RWPE2 (cell line): ENCODE measurements around the gene HNRNPA2B1.

Experiments
- ATAC-seq: fragments of 200-7000 bp; cut with Tn5 transposase; 3 replicates; pipeline ENCODE4 v1.9.1; 2021; ENCODE audit warnings: low read depth
- DNase-seq: peaks from one replicate; pipeline ENCODE4 v3.0.0-alpha.2; 2020; ENCODE audit warnings: low spot score
- H3K27ac ChIP-seq: fragments of 450-650 bp; 2 replicates; pipeline ENCODE4 v1.5.1; 2017; ENCODE audit warnings: mild to moderate bottlenecking; ENCODE audit not compliant: poor library complexity, severe bottlenecking
- H3K27me3 ChIP-seq: fragments of 250-450 bp; sonication (Bioruptor Pico); 2 replicates; pipeline ENCODE4 v1.5.1; 2021; ENCODE audit warnings: mild to moderate bottlenecking, moderate library complexity; ENCODE audit not compliant: insufficient read depth, poor library complexity, severe bottlenecking
- H3K36me3 ChIP-seq: fragments of 250-450 bp; sonication (Bioruptor Pico); 2 replicates; pipeline ENCODE4 v1.5.1; 2020; ENCODE audit warnings: low read depth, mild to moderate bottlenecking, moderate library complexity
- H3K4me1 ChIP-seq: fragments of 250-450 bp; sonication (Bioruptor Pico); 2 replicates; pipeline ENCODE4 v1.5.1; 2021; ENCODE audit warnings: mild to moderate bottlenecking, moderate library complexity; ENCODE audit not compliant: insufficient read depth, poor library complexity, severe bottlenecking
- H3K4me3 ChIP-seq: fragments of 250-450 bp; sonication (Bioruptor Pico); 2 replicates; pipeline ENCODE4 v1.5.1; 2021; ENCODE audit warnings: mild to moderate bottlenecking, moderate library complexity; ENCODE audit not compliant: severe bottlenecking
- H3K9me3 ChIP-seq: fragments of 250-450 bp; sonication (Bioruptor Pico); 2 replicates; pipeline ENCODE4 v1.5.1; 2021; ENCODE audit warnings: mild to moderate bottlenecking, moderate library complexity; ENCODE audit not compliant: severe bottlenecking
- TF ChIP-seq, protein P1 (sequence below): fragments of 450-650 bp; IDR thresholded peaks from one replicate; pipeline ENCODE4 v1.5.1; 2017; ENCODE audit warnings: mild to moderate bottlenecking, moderate library complexity; ENCODE audit not compliant: poor library complexity, severe bottlenecking

Gene HNRNPA2B1

DNA sequence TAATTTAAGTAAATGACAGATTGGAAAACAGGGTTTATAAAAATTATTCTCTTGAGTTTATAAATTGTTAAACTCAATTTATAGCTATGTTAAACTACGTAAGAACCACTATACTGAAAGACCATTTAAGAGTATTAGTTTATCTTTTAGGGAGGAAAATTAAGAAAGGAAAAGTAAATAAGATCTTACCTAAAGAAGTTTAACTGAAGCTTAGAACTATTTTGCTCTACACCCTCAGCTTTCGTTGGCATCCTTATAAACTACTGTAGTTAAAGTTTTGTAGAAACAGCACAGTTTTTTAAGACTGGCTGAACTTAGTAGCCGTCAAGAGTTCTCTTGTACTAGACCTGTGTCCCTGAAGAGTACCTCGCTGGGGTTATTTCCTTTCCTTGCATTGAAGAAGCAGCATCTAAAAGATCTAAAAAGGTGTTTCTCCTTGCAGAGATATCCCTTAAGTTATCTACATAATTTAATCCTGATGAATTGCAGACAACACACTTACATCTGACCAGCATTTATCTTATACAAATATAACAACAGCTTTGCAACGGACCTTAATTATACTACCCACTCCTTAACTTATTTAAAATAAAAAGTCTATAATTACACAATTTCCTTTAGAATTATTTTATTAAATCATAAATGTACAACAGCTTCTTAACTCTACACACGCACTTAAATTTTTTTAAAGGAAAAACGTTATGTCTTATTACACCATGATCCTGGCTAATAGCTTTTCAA lies 9.1 kb downstream of the HNRNPA2B1 start:
- Histone ChIP-seq H3K4me1 (peaks cover 13% of the 10 kb centered on the region), H3K9me3 (no peaks in the 10 kb centered on the region), H3K4me3 (no peak overlapping the region), H3K36me3 (peaks cover 100% of the 10 kb centered on the region), H3K27me3 (no peaks in the 10 kb centered on the region), H3K27ac (no peak overlapping the region)
- TF ChIP-seq, protein P1, sequence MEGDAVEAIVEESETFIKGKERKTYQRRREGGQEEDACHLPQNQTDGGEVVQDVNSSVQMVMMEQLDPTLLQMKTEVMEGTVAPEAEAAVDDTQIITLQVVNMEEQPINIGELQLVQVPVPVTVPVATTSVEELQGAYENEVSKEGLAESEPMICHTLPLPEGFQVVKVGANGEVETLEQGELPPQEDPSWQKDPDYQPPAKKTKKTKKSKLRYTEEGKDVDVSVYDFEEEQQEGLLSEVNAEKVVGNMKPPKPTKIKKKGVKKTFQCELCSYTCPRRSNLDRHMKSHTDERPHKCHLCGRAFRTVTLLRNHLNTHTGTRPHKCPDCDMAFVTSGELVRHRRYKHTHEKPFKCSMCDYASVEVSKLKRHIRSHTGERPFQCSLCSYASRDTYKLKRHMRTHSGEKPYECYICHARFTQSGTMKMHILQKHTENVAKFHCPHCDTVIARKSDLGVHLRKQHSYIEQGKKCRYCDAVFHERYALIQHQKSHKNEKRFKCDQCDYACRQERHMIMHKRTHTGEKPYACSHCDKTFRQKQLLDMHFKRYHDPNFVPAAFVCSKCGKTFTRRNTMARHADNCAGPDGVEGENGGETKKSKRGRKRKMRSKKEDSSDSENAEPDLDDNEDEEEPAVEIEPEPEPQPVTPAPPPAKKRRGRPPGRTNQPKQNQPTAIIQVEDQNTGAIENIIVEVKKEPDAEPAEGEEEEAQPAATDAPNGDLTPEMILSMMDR = no peak
- DNase-seq = no peak
- ATAC-seq = no peak

GRCh38 chr7:26190417-26190869 lies 10.1 kb downstream of the HNRNPA2B1 start:
- peaks cover 4% of the 10 kb centered on the region for H3K4me1 ChIP-seq
- peaks cover 97% of the 10 kb centered on the region for H3K36me3 ChIP-seq
- no peaks in the 10 kb centered on the region for H3K27me3 ChIP-seq
- H3K27ac ChIP-seq = no peak overlapping the region
- DNase-seq (no peak), ATAC-seq (no peak)
- no peak overlapping the region for H3K4me3 ChIP-seq
- TF ChIP-seq, protein P1 = no peak
- H3K9me3 ChIP-seq = no peaks in the 10 kb centered on the region

- H3K4me1 ChIP-seq = no peaks in the 10 kb centered on the region
- ATAC-seq (no peak), DNase-seq (no peak)
- H3K4me3 ChIP-seq = no peak overlapping the region
- H3K27me3 ChIP-seq = no peaks in the 10 kb centered on the region
- H3K36me3 ChIP-seq = peaks cover 96% of the 10 kb centered on the region
- H3K27ac ChIP-seq = no peak overlapping the region
- H3K9me3 ChIP-seq = no peaks in the 10 kb centered on the region
- TF ChIP-seq, protein P1 = no peak
Observed at GRCh38 chr7:26189697-26190096, 10.8 kb downstream of the HNRNPA2B1 start.

DNA sequence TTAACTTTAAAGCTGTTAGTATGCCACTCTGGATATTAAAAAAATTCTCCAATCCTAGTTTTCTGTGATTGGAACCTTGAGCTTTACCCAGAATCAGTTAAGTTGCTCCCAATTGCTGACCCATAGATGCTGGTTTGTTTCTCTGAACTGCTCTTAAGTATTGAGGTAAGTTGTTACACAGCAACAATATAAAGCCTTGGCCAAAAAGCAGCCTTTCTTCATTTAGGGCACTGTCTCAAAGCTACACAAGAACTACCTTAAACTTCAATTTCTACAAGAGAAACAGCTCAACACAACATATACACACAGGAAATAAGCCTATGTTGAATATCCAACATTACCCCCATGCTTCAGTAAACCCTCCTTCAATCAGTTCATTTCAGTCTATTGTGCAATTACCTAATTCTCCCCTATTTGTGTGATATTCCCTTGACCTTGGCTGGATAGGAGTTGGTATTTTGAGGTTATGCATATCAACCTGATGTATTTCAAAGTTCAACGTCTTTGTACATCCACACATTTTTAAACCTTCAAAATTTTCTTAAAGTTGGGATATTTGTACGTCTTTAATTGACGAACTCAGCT lies 11.5 kb downstream of the HNRNPA2B1 start:
- no peak overlapping the region for H3K27ac ChIP-seq
- no peaks in the 10 kb centered on the region for H3K27me3 ChIP-seq
- no peaks in the 10 kb centered on the region for H3K9me3 ChIP-seq
- peaks cover 91% of the 10 kb centered on the region for H3K36me3 ChIP-seq
- TF ChIP-seq, protein P1 = no peak
- H3K4me3 ChIP-seq = no peak overlapping the region
- DNase-seq = no peak
- H3K4me1 ChIP-seq = no peaks in the 10 kb centered on the region
- ATAC-seq = no peak
